Stimulated activated naive B cell treated with anti-CD40 and anti-IgM and Interleukin-4, amounts not matched to agents 10 μg/mL and 1 μg/mL and 100 μg/mL, for 72 hours (primary cell): Measurements from ENCODE around the gene TP73.
A peak's percentile ranks its signal among the peaks of the same experiment; 100 is the strongest.

Source experiments
- ATAC-seq, 2 donors: fragments of 150-1000 bp; cut with Tn5 transposase; replicated peaks; 2 replicates each; pipeline ENCODE4 v1.10.0; 2021; ENCODE audit warnings: moderate library complexity in 1 of 2
- DNase-seq: peaks from one replicate; pipeline ENCODE4 v3.0.0; 2021
- H3K27ac Mint-ChIP-seq: one replicate; pipeline ENCODE4 v1.8.0; 2022; ENCODE audit warnings: mild to moderate bottlenecking, mixed read lengths
- H3K27me3 Mint-ChIP-seq, 2 donors: one replicate each; pipeline ENCODE4 v1.8.0; 2022; ENCODE audit warnings: mixed read lengths in 2 of 2
- H3K36me3 Mint-ChIP-seq, 2 donors: one replicate each; pipeline ENCODE4 v1.8.0; 2022; ENCODE audit warnings: mixed read lengths in 2 of 2, mild to moderate bottlenecking in 1 of 2
- H3K4me1 Mint-ChIP-seq, 2 donors: one replicate each; pipeline ENCODE4 v1.8.0; 2022; ENCODE audit warnings: mixed read lengths in 2 of 2, mild to moderate bottlenecking in 1 of 2
- H3K4me3 Mint-ChIP-seq, 2 donors: one replicate each; pipeline ENCODE4 v1.8.0; 2022; ENCODE audit warnings: mild to moderate bottlenecking in 2 of 2, mixed read lengths in 2 of 2, moderate library complexity in 1 of 2
- H3K9me3 Mint-ChIP-seq, 2 donors: one replicate each; pipeline ENCODE4 v1.8.0; 2022; ENCODE audit warnings: mixed read lengths in 2 of 2, mild to moderate bottlenecking in 1 of 2

Gene TP73

GRCh38 chr1:3759796-3760195, 107.5 kb downstream of the TP73 start:
- no peak overlapping the region for H3K27ac Mint-ChIP-seq
- H3K9me3 Mint-ChIP-seq, result peaks cover 0 to 3% of the 10 kb centered on the region in 2 donors
- peaks cover 32 to 44% of the 10 kb centered on the region in 2 donors for H3K27me3 Mint-ChIP-seq
- H3K4me3 Mint-ChIP-seq, result no peak overlapping the region
- H3K36me3 Mint-ChIP-seq, result no peaks in the 10 kb centered on the region
- DNase-seq (no peak), ATAC-seq (no peak)
- H3K4me1 Mint-ChIP-seq, result no peaks in the 10 kb centered on the region

GRCh38 chr1:3761296-3762010, 109.1 kb downstream of the TP73 start:
- no peak for DNase-seq
- H3K27me3 Mint-ChIP-seq, result peaks cover 31 to 48% of the 10 kb centered on the region in 2 donors
- no peak for ATAC-seq
- peaks cover 0 to 2% of the 10 kb centered on the region in 2 donors for H3K36me3 Mint-ChIP-seq
- no peaks in the 10 kb centered on the region for H3K4me1 Mint-ChIP-seq
- no peak overlapping the region for H3K27ac Mint-ChIP-seq
- no peak overlapping the region for H3K4me3 Mint-ChIP-seq
- H3K9me3 Mint-ChIP-seq, result peaks cover 0 to 3% of the 10 kb centered on the region in 2 donors

- H3K9me3 Mint-ChIP-seq, result peaks cover 0 to 3% of the 10 kb centered on the region in 2 donors
- DNase-seq (no peak), ATAC-seq (no peak)
- no peaks in the 10 kb centered on the region for H3K4me1 Mint-ChIP-seq
- no peak overlapping the region for H3K4me3 Mint-ChIP-seq
- H3K36me3 Mint-ChIP-seq, result peaks cover 0 to 2% of the 10 kb centered on the region in 2 donors
- H3K27me3 Mint-ChIP-seq, result peaks cover 30 to 46% of the 10 kb centered on the region in 2 donors
- no peak overlapping the region for H3K27ac Mint-ChIP-seq
These were observed 110.0 kb downstream of the TP73 start for GRCh38 chr1:3762151-3762872.

GRCh38 chr1:3762873-3763228, 110.5 kb downstream of the TP73 start:
- ATAC-seq, result no peak
- Mint-ChIP-seq H3K4me1 (no peaks in the 10 kb centered on the region), H3K27me3 (peaks cover 35 to 52% of the 10 kb centered on the region in 2 donors), H3K4me3 (no peak overlapping the region), H3K36me3 (peaks cover 0 to 2% of the 10 kb centered on the region in 2 donors), H3K27ac (no peak overlapping the region), H3K9me3 (peaks cover 0 to 3% of the 10 kb centered on the region in 2 donors)
- no peak for DNase-seq

GRCh38 chr1:3763351-3764125, 111.2 kb downstream of the TP73 start:
- ATAC-seq (no peak), DNase-seq (no peak)
- H3K36me3 Mint-ChIP-seq, result peaks cover 0 to 2% of the 10 kb centered on the region in 2 donors
- H3K4me3 Mint-ChIP-seq, result no peak overlapping the region
- H3K27me3 Mint-ChIP-seq, result peaks cover 34 to 52% of the 10 kb centered on the region in 2 donors
- peaks cover 0 to 3% of the 10 kb centered on the region in 2 donors for H3K9me3 Mint-ChIP-seq
- H3K4me1 Mint-ChIP-seq, result no peaks in the 10 kb centered on the region
- H3K27ac Mint-ChIP-seq, result no peak overlapping the region

GRCh38 chr1:3767328-3767925, 115.1 kb downstream of the TP73 start:
- Mint-ChIP-seq H3K27me3 (peaks cover 16 to 27% of the 10 kb centered on the region in 2 donors), H3K4me1 (peaks cover 8 to 15% of the 10 kb centered on the region in 2 donors), H3K4me3 (no peak overlapping the region), H3K27ac (peak overlapping the region; percentile 17), H3K9me3 (no peaks in the 10 kb centered on the region), H3K36me3 (peaks cover 0 to 2% of the 10 kb centered on the region in 2 donors)
- DNase-seq, result no peak
- ATAC-seq, result no peak

- Mint-ChIP-seq H3K4me3 (no peak overlapping the region), H3K27me3 (peaks cover 16 to 27% of the 10 kb centered on the region in 2 donors), H3K4me1 (peaks cover 10 to 15% of the 10 kb centered on the region in 2 donors), H3K36me3 (peaks cover 0 to 2% of the 10 kb centered on the region in 2 donors), H3K27ac (no peak overlapping the region), H3K9me3 (no peaks in the 10 kb centered on the region)
- ATAC-seq (no peak), DNase-seq (no peak)
These were observed 116.6 kb downstream of the TP73 start for GRCh38 chr1:3768811-3769390.

GRCh38 chr1:3770047-3770765, 117.9 kb downstream of the TP73 start:
- Mint-ChIP-seq H3K4me1 (peaks cover 14 to 20% of the 10 kb centered on the region in 2 donors), H3K27me3 (peaks cover 16 to 25% of the 10 kb centered on the region in 2 donors), H3K9me3 (no peaks in the 10 kb centered on the region), H3K36me3 (peaks cover 0 to 2% of the 10 kb centered on the region in 2 donors), H3K27ac (peak overlapping the region; percentile 37), H3K4me3 (peak overlapping the region in 1 of 2 donors; percentile 36)
- ATAC-seq (no peak), DNase-seq (no peak)

GRCh38 chr1:3771108-3772026, 119.1 kb downstream of the TP73 start:
- H3K4me1 Mint-ChIP-seq, result peaks cover 23 to 31% of the 10 kb centered on the region in 2 donors
- peaks cover 10 to 15% of the 10 kb centered on the region in 2 donors for H3K27me3 Mint-ChIP-seq
- H3K27ac Mint-ChIP-seq, result peak overlapping the region; percentile 81
- no peaks in the 10 kb centered on the region for H3K36me3 Mint-ChIP-seq
- ATAC-seq, result peak; percentile 1 to 7
- H3K4me3 Mint-ChIP-seq, result peak overlapping the region; percentile 79 to 81
- H3K9me3 Mint-ChIP-seq, result no peaks in the 10 kb centered on the region
- no peak for DNase-seq

- ATAC-seq, result peak; percentile 75 to 81
These were observed 119.9 kb downstream of the TP73 start for GRCh38 chr1:3772027-3772714.

GRCh38 chr1:3772715-3773571, 120.6 kb downstream of the TP73 start, which contains the start of gene SMIM1:
Gene SMIM1, plus strand, starts transcription at chr1:3772749. Its CDS starts 2,625 bp downstream, at chr1:3775374.
- H3K27me3 Mint-ChIP-seq, result peaks cover 0 to 4% of the 10 kb centered on the region in 2 donors
- DNase-seq, result no peak
- H3K36me3 Mint-ChIP-seq, result no peaks in the 10 kb centered on the region

More at GRCh38 chr1:3772027-3772714, 119.9 kb downstream of the TP73 start:
- peak overlapping the region; percentile 79 to 81 for H3K4me3 Mint-ChIP-seq
- DNase-seq, result peak; percentile 77
- peaks cover 23 to 34% of the 10 kb centered on the region in 2 donors for H3K4me1 Mint-ChIP-seq
- no peaks in the 10 kb centered on the region for H3K9me3 Mint-ChIP-seq
- peak overlapping the region; percentile 81 for H3K27ac Mint-ChIP-seq
- H3K36me3 Mint-ChIP-seq, result no peaks in the 10 kb centered on the region
- peaks cover 7 to 11% of the 10 kb centered on the region in 2 donors for H3K27me3 Mint-ChIP-seq

More at GRCh38 chr1:3772715-3773571, 120.6 kb downstream of the TP73 start, which contains the start of gene SMIM1:
- H3K27ac Mint-ChIP-seq, result peak within 1 kb of the TSS; percentile 81
- no peak for ATAC-seq
- no peaks in the 10 kb centered on the region for H3K9me3 Mint-ChIP-seq
- peaks cover 23 to 34% of the 10 kb centered on the region in 2 donors for H3K4me1 Mint-ChIP-seq
- H3K4me3 Mint-ChIP-seq, result peak within 1 kb of the TSS; percentile 79 to 81
